GM10248 (cell line): ENCODE measurements around the gene PXMP2.

Source experiments
- CTCF ChIA-PET: fragments of 300-600 bp; sonication (Branson Sonifier 250); formaldehyde crosslinking; extraction: SDS; loops from one replicate; lab custom pipeline; 2021; ENCODE audit warnings: antibody characterized with exemption; lab: Yijun Ruan, JAX
- POLR2A ChIA-PET: fragments of 350-650 bp; sonication (Branson Sonifier 250); formaldehyde crosslinking; extraction: SDS; loops from one replicate; lab custom pipeline; 2020; ENCODE audit warnings: antibody characterized with exemption; lab: Yijun Ruan, JAX
- DNase-seq: peaks from one replicate; pipeline ENCODE4 v3.0.0; 2012; ENCODE audit errors: extremely low spot score
- CTCF ChIP-seq: IDR thresholded peaks from 2 replicates; pipeline ENCODE4 v1.5.1; 2012; ENCODE audit warnings: mild to moderate bottlenecking, low read depth; ENCODE audit errors: extremely low read depth, missing control alignments, control extremely low read depth

The PXMP2 gene

GRCh38 chr12:132660052-132660451, 27.3 kb upstream of the PXMP2 start:
- no peak for DNase-seq
- ChIA-PET CTCF (interaction anchor here (0.6 to 1.4 kb wide), 2 partner anchors 22 to 136 kb away, joined by 3 to 4 read pairs; no protein-coding TSS in a partner anchor), POLR2A (no interaction called here)
- no peak for TF ChIP-seq CTCF

- no peak for TF ChIP-seq CTCF
- DNase-seq = no peak
- POLR2A ChIA-PET = no interaction called here
- CTCF ChIA-PET = interaction anchor here (1.2 to 1.3 kb wide), 2 partner anchors 21 to 22 kb away, joined by 4 to 5 read pairs; no protein-coding TSS in a partner anchor
Observed at GRCh38 chr12:132660996-132661395, 26.4 kb upstream of the PXMP2 start.

- no peak for TF ChIP-seq CTCF
- DNase-seq = no peak
- ChIA-PET CTCF (interaction anchor here (1.3 kb wide), 1 partner anchor 22 kb away, joined by 4 read pairs; no protein-coding TSS in a partner anchor), POLR2A (no interaction called here)
Observed at GRCh38 chr12:132661972-132662371, 25.4 kb upstream of the PXMP2 start.

GRCh38 chr12:132662901-132663755, 24.3 kb upstream of the PXMP2 start:
- ChIA-PET POLR2A (no interaction called here), CTCF (no interaction called here)
- no peak for DNase-seq
- TF ChIP-seq CTCF = no peak

GRCh38 chr12:132664206-132665148, 22.9 kb upstream of the PXMP2 start:
- DNase-seq = no peak
- ChIA-PET POLR2A (no interaction called here), CTCF (no interaction called here)
- no peak for TF ChIP-seq CTCF

GRCh38 chr12:132665149-132665491, 22.3 kb upstream of the PXMP2 start:
- DNase-seq = no peak
- ChIA-PET POLR2A (no interaction called here), CTCF (no interaction called here)
- TF ChIP-seq CTCF = no peak
